ENCODE measurements around the gene GFOD1. TPM values are rescaled to one million over a fixed set of nuclear protein-coding genes. Genes with fewer than 3 reads are reported as not detected.
A peak's percentile ranks its signal among the peaks of the same experiment; 100 is the strongest.

GFOD1 gene
- total RNA-seq, 4 donors from 2014 or later, result 21.8 to 49.4 (median 31.1) TPM

DNA sequence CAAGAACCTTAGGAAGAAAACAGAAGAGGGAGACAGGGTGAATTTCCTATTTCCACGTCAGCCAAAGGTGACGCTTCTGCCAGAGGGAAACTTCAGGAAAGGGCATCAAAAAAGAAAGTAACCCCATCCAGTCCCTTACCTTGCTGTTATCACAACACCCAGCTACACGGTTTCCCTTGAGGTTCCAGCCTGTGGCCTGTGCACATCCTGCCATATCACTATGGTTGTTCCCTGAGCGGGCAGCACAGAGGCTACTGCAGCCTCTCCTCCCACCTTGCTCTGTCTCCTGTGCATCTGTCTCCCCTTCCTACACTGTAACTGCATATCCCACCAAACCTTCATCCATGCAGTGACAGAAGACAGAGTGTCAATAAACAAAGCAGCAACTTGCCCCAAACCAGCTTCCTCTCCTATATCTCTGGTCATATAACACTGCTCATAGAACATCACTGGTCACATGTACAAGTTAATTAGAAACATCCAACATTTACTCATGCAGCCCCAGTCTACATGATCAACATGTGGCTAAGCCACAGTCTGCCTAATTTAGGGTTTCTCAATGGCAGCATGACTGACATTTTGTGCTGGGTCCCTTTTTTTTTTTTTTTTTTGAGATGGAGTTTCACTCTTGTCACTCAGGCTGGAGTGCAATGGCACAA lies 54.7 kb downstream of the GFOD1 start:
- Histone ChIP-seq H3K9me3 (peaks cover 0 to 5% (median 0%) of the 10 kb centered on the region in 4 donors), H3K27me3 (no peaks in the 10 kb centered on the region), H3K4me3 (no peak overlapping the region), H3K27ac (no peak overlapping the region), H3K4me1 (peaks cover 0 to 31% (median 18%) of the 10 kb centered on the region in 4 donors), H3K36me3 (no peaks in the 10 kb centered on the region)
- TF ChIP-seq EP300 (IDR thresholded peaks at IDR 0.05), result no peak
- TF ChIP-seq, protein P1, sequence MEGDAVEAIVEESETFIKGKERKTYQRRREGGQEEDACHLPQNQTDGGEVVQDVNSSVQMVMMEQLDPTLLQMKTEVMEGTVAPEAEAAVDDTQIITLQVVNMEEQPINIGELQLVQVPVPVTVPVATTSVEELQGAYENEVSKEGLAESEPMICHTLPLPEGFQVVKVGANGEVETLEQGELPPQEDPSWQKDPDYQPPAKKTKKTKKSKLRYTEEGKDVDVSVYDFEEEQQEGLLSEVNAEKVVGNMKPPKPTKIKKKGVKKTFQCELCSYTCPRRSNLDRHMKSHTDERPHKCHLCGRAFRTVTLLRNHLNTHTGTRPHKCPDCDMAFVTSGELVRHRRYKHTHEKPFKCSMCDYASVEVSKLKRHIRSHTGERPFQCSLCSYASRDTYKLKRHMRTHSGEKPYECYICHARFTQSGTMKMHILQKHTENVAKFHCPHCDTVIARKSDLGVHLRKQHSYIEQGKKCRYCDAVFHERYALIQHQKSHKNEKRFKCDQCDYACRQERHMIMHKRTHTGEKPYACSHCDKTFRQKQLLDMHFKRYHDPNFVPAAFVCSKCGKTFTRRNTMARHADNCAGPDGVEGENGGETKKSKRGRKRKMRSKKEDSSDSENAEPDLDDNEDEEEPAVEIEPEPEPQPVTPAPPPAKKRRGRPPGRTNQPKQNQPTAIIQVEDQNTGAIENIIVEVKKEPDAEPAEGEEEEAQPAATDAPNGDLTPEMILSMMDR (IDR thresholded peaks at IDR 0.05), result no peak
- TF ChIP-seq POLR2A (IDR thresholded peaks at IDR 0.05), result no peak
- WGBS, 2 donors, result 74 to 85% methylated on average over 4 of the region's 4 CpGs
- DNase-seq (ENCODE audit: low spot score in 2 of 2), result no peak

DNA sequence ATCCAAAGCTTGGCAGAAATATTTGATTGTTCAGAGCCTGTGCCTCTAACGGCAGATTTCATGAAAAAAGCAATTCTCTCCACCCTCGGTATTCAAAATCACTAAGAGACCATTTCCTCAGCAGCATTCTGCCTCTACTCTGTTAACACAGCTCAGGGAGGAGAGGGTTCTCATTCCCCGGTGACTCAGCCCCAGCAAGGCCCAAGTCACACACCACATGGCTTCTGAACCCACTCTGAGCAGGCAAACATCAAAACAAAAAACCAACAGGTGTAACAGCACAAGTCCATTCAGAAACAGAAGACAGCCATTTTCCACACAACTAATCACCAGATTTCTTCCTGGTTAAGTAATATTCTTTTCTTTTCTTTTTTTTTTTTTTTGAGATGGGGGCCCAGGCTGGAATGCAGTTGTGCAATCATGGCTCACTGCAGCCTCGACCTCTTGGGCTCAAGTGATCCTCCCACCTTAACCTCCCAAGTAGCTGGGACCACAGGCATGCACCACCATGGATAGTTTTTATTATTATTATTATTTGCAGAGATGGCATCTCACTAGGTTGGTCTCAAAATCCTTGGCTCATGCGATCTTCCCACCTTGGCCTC lies 55.4 kb downstream of the GFOD1 start:
- DNase-seq (ENCODE audit: low spot score in 2 of 2), result no peak
- peak overlapping the region in 2 of 4 donors; percentile 6 to 28 for H3K27ac ChIP-seq
- 40 to 41% methylated on average over 5 of the region's 5 CpGs for WGBS, 2 donors
- no peaks in the 10 kb centered on the region for H3K36me3 ChIP-seq
- H3K4me1 ChIP-seq, result peaks cover 0 to 32% (median 18%) of the 10 kb centered on the region in 4 donors
- H3K27me3 ChIP-seq, result no peaks in the 10 kb centered on the region
- no peak overlapping the region for H3K4me3 ChIP-seq
- H3K9me3 ChIP-seq, result peaks cover 0 to 5% (median 0%) of the 10 kb centered on the region in 4 donors
- no peak for TF ChIP-seq EP300 (IDR thresholded peaks at IDR 0.05)
- no peak for TF ChIP-seq POLR2A (IDR thresholded peaks at IDR 0.05)
- TF ChIP-seq, protein P1 (IDR thresholded peaks at IDR 0.05), result no peak

DNA sequence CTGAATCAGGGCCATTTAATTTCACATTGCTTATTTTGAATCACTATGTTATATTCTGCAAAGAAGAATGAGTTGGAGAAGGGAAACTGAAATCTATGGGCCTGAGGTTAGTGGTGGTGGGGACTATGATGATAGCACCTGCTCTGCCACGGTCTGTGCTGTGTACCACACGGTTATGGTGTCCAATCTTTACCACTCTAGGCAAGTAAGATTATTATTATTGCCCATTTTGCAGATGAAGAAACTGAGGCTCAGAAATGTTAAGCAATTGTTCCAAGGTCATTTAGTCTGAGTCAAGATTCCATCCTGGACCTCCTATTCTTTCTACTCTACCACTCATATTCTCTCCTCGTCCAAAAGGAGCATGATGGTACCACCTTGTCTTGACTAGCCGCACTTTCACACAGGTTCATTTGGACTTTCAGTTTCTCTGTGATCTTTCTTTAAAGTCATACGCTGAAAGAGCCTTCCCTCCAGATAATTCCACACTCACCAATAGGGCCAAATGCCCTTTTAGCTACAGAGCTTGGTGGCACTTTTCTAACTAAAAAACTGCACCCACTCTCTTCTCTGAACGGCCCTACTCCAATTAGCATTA lies 56.2 kb downstream of the GFOD1 start:
- Histone ChIP-seq H3K36me3 (no peaks in the 10 kb centered on the region), H3K9me3 (peaks cover 0 to 5% (median 0%) of the 10 kb centered on the region in 4 donors), H3K27me3 (no peaks in the 10 kb centered on the region), H3K27ac (peak overlapping the region in 1 of 4 donors; percentile 28), H3K4me1 (peaks cover 0 to 36% (median 17%) of the 10 kb centered on the region in 4 donors), H3K4me3 (no peak overlapping the region)
- no peak for DNase-seq (ENCODE audit: low spot score in 2 of 2)
- 81 to 83% methylated on average over 6 of the region's 6 CpGs for WGBS, 2 donors
- TF ChIP-seq, protein P1 (IDR thresholded peaks at IDR 0.05), result no peak
- TF ChIP-seq POLR2A (IDR thresholded peaks at IDR 0.05) (no peak), EP300 (IDR thresholded peaks at IDR 0.05) (no peak)

DNA sequence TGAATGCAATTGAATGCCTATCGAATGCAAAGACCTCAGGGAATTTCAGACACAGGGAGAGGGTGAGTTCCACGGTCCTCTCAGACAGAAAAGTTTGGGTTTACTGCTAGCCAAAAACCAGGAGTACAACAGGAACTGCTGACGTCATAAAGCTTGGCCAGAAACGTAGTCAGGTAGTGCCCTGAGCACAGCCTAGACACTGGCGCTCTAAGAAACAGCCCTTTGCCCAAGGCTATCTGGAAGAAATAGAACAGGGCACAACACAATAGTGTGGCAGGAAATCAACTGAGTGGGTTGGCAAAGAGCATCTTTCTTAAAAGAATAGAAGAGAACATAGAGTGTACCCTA lies 58.0 kb downstream of the GFOD1 start:
- Histone ChIP-seq H3K27ac (peak overlapping the region in 2 of 4 donors; percentile 42 to 49), H3K4me1 (peaks cover 0 to 40% (median 19%) of the 10 kb centered on the region in 4 donors), H3K36me3 (no peaks in the 10 kb centered on the region), H3K9me3 (no peaks in the 10 kb centered on the region), H3K4me3 (no peak overlapping the region), H3K27me3 (no peaks in the 10 kb centered on the region)
- WGBS, 2 donors, result 60 to 84% methylated on average over 5 of the region's 5 CpGs
- no peak for DNase-seq (ENCODE audit: low spot score in 2 of 2)
- TF ChIP-seq POLR2A (IDR thresholded peaks at IDR 0.05), result no peak
- no peak for TF ChIP-seq EP300 (IDR thresholded peaks at IDR 0.05)
- TF ChIP-seq, protein P1 (IDR thresholded peaks at IDR 0.05), result no peak
